Ectodermal cell (in vitro differentiated cells): ENCODE data around the gene FBXL3.
"Not testable (repeated sequence)": the region's sequence is repeated elsewhere in the genome, so short reads cannot be mapped to it uniquely, and the experiment has no call there.

Experiments
- H3K27ac ChIP-seq: 2 replicates; pipeline ENCODE4 v1.7.0; 2013; ENCODE audit warnings: mild to moderate bottlenecking, low read depth, low read length; ENCODE audit not compliant: insufficient read depth, poor library complexity, severe bottlenecking
- H3K27me3 ChIP-seq: 2 replicates; pipeline ENCODE4 v1.7.0; 2013; ENCODE audit warnings: mild to moderate bottlenecking, low read length; ENCODE audit not compliant: insufficient read depth, control insufficient read depth, poor library complexity, severe bottlenecking
- H3K36me3 ChIP-seq: one replicate; pipeline ENCODE4 v1.7.0; 2013; ENCODE audit warnings: low read length; ENCODE audit not compliant: control insufficient read depth, insufficient read depth
- H3K4me1 ChIP-seq: one replicate; pipeline ENCODE4 v1.7.0; 2013; ENCODE audit warnings: low read length; ENCODE audit not compliant: control insufficient read depth, insufficient read depth
- H3K4me3 ChIP-seq: 2 replicates; pipeline ENCODE4 v1.7.0; 2013; ENCODE audit warnings: low read depth, low read length, control low read depth; ENCODE audit not compliant: insufficient read depth
- H3K9me3 ChIP-seq: 2 replicates; pipeline ENCODE4 v1.7.0; 2013; ENCODE audit warnings: mild to moderate bottlenecking, low read length, moderate library complexity; ENCODE audit not compliant: control insufficient read depth
- WGBS, 2 experiments: methylation state at CpG; one replicate each; pipeline ENCODE4 v1.1.7; 2013; ENCODE audit warnings: missing lambda C conversion rate in 2 of 2; 5-methylcytosine and 5-hydroxymethylcytosine counted together

Gene FBXL3

DNA sequence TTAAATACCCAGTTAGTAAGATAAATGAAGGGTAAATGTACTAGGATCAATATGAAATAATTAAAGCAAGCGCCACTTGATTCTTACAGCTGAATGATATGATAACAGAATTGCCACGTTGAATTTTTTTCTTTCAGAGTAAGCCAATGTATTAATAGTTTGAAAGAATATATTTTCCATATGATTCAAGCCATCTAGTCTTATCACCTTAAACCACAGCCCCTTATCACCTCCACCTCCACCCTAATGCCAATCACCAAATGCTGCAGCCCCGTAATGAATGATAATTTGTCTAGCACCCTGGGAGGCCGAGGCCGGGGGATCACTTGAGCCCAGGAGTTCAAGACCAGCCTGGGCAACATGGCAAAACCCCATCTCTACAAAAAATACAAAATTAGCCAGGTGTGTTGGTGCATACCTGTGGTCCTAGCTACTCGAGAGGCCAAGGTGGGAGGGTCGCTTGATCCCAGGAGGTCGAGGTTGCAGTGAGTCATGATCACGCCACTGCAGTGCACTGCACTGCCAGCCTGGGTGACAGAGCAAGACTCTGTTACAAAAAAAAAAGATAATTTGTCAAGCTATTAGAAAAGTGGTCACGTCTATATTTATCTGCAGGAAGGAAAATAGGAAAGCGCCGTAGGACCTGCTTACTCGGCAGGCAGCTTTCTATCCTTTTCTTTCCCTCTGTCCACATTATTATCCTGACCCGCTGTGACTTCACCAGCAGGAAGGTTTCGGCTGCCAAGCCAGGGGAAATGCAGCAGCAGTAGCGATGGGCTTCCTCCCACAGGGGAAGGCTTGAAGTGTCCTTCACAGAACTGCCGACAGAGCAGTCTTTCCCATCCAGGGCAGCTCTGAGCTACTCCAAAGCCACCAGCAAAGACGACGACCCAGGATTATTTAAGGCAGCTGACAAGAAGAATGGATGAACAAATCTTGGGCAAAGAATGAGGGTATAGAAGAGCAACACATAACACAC lies 54.8 kb downstream of the FBXL3 start:
- 78 to 84% methylated on average over 18 of the region's 19 CpGs for WGBS, 2 experiments
- no peaks in the 10 kb centered on the region for H3K36me3 ChIP-seq
- no peak overlapping the region for H3K27ac ChIP-seq
- H3K27me3 ChIP-seq, result no peaks in the 10 kb centered on the region
- no peak overlapping the region for H3K4me3 ChIP-seq
- H3K9me3 ChIP-seq, result no peaks in the 10 kb centered on the region
- no peaks in the 10 kb centered on the region for H3K4me1 ChIP-seq

DNA sequence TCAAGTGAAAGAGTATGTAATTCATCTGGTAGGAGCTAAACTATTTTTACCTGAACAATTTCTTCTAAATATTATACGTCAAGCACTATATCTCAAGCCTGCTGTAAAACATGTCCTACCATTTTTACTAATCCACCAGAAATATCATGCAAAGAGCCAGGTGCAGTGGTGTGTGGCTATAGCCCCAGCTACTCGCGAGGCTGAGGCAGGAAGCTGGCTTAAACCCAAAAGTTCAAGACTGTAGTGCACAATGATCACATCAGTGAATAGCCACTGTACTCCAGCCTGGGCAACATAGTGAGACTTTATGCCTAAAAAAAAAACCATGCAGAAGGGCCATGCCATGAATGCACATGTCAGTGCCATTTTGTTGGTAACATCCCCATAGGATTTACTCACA lies 55.7 kb downstream of the FBXL3 start:
- WGBS, 2 experiments, result 94 to 98% methylated on average over 3 of the region's 3 CpGs
- Histone ChIP-seq H3K36me3 (no peaks in the 10 kb centered on the region), H3K27ac (no peak overlapping the region), H3K27me3 (no peaks in the 10 kb centered on the region), H3K4me1 (no peaks in the 10 kb centered on the region), H3K9me3 (no peaks in the 10 kb centered on the region), H3K4me3 (no peak overlapping the region)

DNA sequence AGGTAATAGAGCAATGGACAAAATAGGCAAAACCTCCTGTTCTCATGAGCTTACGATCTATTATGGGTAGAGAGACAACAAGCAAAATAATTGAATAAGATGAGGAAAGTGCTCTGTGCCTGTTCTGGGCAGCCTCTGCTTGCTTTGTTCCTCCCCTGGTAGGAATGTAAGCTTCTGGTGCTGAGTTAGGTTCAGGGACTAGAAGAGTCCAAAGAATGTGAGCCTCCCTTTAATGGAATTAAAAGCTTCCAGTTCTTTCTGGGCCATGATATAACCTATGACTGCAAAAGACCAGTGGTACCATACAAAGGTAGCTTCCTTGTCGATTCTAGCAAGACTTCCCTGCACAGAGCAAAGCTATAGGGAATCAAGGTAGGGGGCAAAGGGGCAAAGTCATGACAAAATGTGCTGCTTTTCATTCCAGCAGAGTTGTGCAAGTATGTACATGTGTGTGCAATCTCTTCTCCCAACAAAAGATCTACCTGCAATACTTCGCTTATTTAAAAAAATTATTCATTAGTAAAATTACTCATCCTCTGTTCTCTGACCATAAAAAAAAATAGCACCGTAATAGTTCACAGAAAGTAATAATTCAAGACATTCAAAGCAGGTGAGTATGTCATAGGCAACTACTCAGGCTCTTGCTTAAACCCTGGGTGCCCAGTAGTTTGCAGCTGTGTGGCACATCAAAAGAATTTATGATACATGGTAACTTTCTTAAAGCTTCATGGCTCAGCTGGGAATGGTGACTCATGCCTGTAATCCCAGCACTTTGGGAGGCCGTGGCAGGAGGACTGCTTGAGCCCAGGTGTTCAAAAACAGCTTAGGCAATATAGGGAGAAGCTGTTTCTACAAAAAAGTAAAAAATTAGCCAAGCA lies 57.2 kb downstream of the FBXL3 start:
- 86 to 87% methylated on average over 5 of the region's 5 CpGs for WGBS, 2 experiments
- H3K9me3 ChIP-seq, result no peaks in the 10 kb centered on the region
- H3K27ac ChIP-seq, result no peak overlapping the region
- H3K27me3 ChIP-seq, result no peaks in the 10 kb centered on the region
- H3K36me3 ChIP-seq, result no peaks in the 10 kb centered on the region
- no peak overlapping the region for H3K4me3 ChIP-seq
- no peaks in the 10 kb centered on the region for H3K4me1 ChIP-seq

DNA sequence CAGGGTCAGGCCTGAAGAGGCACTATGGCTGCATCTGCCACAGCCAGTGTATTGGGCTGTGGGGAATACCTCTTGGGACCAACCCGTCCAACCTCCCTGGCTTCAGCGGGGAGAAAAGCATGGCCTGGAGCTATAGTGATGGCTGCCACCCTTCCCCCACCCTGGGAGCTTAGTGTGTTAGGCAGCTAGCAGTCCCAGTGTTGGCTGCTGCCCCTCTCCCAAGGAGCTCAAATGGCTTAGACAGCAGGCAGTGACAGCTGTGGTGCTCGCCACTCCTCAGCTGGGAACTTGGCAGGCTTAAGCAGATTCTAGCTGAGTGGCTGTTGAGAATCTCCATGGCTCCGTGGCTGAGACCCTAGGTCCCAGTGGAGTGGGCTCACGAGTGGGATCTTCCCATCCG lies 58.9 kb downstream of the FBXL3 start:
- Histone ChIP-seq H3K27me3 (no peaks in the 10 kb centered on the region), H3K9me3 (no peaks in the 10 kb centered on the region), H3K4me1 (no peaks in the 10 kb centered on the region), H3K36me3 (no peaks in the 10 kb centered on the region), H3K27ac (no peak overlapping the region), H3K4me3 (no peak overlapping the region)
- 89 to 90% methylated on average over 6 of the region's 6 CpGs for WGBS, 2 experiments

DNA sequence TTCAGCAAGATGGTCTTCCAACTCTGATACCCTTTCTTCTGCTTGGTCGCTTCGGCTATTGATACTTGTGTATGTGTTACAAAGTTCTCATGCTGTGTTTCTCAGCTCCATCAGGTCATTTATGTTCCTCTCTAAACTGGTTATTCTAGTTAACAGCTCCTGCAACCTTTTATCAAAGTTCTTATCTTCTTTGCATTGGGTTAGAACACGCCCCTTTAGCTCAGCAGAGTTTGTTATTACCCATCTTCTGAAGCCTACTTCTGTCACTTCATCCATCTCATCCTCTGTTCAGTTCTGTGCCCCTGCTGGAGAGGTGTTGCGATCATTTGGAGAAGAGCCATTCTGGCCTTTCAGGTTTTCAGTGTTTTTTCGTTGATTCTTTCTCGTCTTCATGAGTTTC lies 59.9 kb downstream of the FBXL3 start:
- 92 to 94% methylated on average over 6 of the region's 6 CpGs for WGBS, 2 experiments
- Histone ChIP-seq H3K4me3 (no peak overlapping the region), H3K27ac (no peak overlapping the region)

DNA sequence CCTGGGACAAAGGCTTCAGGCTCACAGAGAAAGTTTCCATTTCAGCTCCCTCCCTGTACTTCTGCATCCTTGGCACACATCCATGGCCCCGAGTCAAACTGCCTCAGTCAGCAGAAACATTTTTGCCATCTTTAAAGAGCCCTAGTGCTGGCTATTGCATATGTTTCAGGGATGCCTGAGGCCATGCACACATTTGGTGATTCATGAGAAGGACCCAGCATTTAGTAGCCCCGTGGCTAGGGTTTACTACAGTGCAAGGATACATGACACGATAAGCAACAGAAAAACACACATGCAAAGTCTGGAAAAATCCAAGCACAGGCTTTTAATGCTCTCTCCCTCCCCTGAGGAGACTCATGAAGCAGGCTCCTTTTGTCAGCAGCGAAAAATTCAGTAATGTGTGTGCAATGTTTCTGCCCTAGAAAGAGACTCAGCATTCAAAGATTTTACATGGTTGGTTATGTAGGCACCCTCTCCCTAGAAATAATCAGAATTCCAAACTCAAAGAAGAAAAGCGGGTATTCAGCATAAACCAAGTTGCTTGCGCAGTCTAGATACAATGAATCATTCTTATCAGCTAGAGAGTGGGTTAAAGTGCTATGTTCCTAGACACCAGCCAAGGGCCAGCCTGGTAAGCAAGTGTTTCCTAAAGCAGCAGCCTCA lies 61.1 kb downstream of the FBXL3 start:
- H3K36me3 ChIP-seq, result no peaks in the 10 kb centered on the region
- H3K27ac ChIP-seq, result no peak overlapping the region
- 93 to 94% methylated on average over 6 of the region's 6 CpGs for WGBS, 2 experiments
- no peaks in the 10 kb centered on the region for H3K27me3 ChIP-seq
- no peaks in the 10 kb centered on the region for H3K4me1 ChIP-seq
- H3K4me3 ChIP-seq, result no peak overlapping the region
- H3K9me3 ChIP-seq, result no peaks in the 10 kb centered on the region

More for the DNA sequence above, 59.9 kb downstream of the FBXL3 start:
- no peaks in the 10 kb centered on the region for H3K36me3 ChIP-seq
- no peaks in the 10 kb centered on the region for H3K27me3 ChIP-seq
- H3K9me3 ChIP-seq, result no peaks in the 10 kb centered on the region
- no peaks in the 10 kb centered on the region for H3K4me1 ChIP-seq

DNA sequence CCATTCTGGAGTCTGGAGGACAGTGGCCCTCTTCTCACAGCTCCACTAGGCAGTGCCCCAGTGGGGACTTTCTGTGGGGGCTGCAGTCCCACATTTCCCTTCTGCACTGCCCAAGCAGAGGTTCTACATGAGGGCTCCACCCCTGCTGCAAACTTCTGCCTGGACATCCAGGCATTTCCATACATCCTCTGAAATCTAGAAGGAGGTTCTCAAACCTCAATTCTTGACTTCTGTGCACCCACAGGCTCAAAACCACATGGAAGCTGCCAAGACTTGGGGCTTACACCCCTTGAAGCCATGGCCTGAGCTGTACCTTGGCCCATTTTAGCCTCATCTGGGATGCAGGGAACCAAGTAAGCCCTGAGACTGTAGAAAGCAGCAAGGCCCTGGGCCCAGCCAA lies 67.2 kb downstream of the FBXL3 start:
- not testable (repeated sequence) for H3K36me3 ChIP-seq, H3K4me3 ChIP-seq, H3K4me1 ChIP-seq, H3K27me3 ChIP-seq, H3K27ac ChIP-seq, H3K9me3 ChIP-seq

DNA sequence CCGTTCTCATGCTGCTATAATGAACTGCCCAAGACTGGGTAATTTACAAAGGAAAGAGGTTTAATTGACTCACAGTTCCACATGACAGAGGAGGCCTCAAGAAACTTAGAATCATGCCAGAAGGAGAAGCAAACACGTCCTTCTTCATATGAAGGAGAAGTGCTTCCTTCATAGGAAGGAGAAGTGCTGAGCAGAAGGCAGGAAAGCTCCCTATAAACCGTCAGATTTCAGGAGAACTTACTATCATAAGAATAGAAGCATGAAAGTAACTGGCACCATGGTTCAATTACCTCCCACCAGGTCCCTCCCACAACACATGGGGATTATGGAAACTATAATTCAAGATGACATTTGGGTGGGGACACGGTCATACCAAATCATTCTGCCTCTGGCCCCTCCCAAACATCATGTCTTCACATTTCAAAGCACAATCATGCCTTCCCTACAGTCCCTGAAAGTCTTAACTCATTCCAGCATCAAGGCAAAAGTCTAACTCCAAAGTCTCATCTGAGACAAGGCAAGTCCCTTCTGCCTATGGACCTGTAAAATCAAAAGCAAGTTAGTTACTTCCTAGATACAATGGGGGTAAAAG lies 68.0 kb downstream of the FBXL3 start:
- 84 to 94% methylated on average over 4 of the region's 4 CpGs for WGBS, 2 experiments
- Histone ChIP-seq H3K27ac (no peak overlapping the region), H3K36me3 (no peaks in the 10 kb centered on the region), H3K4me3 (no peak overlapping the region), H3K9me3 (no peaks in the 10 kb centered on the region), H3K27me3 (no peaks in the 10 kb centered on the region), H3K4me1 (no peaks in the 10 kb centered on the region)

DNA sequence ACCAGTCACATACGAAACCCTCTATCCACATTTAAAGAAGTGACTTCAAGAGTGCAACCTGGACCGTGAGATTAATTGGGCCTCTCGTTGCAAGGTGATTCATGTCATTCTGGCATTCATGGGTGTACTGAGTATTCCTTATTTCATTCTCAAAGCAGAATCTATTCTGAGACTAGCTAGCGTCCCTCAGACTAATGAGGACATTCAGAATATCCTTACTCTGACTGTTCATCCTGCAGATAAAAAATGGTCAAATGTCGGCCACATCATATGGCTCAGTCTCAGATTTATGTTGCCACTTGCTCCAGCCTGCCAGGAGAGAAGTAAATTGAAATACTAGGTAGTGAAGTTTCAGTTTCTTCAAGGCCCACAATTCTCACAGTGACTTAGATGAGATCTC lies 71.3 kb downstream of the FBXL3 start:
- WGBS, 2 experiments, result 94 to 96% methylated on average over 5 of the region's 5 CpGs
- Histone ChIP-seq H3K36me3 (no peaks in the 10 kb centered on the region), H3K27me3 (no peaks in the 10 kb centered on the region), H3K27ac (no peak overlapping the region), H3K4me1 (no peaks in the 10 kb centered on the region), H3K9me3 (no peaks in the 10 kb centered on the region), H3K4me3 (no peak overlapping the region)
